ENCODE results near the gene NEAT1.
A peak's percentile ranks its signal among the peaks of the same experiment; 100 is the strongest.

NEAT1 gene

DNA sequence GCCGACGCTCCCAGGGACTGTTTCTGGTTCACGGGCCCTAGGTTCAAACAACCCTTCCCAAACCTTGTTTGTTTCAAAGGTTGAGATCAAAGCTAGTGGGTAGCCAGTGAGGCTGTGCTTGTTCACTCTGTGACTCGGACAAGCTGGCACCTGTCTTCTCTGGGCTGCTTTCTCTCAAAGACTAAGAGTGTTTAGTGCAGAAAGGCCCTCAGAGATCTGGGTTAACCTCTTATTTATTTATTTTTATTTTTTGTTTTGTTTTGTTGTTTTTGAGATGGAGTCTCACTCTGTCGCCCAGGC is 63.3 kb downstream of the NEAT1 start:
- H3K4me3 ChIP-seq (ENCODE audit: low read depth, low read length), result no peak overlapping the region
- DNase-seq (ENCODE audit: low read depth), result no peak
- TF ChIP-seq CTCF (conservative IDR thresholded peaks at IDR 0.05; ENCODE audit: low read depth, low read length), result no peak

DNA sequence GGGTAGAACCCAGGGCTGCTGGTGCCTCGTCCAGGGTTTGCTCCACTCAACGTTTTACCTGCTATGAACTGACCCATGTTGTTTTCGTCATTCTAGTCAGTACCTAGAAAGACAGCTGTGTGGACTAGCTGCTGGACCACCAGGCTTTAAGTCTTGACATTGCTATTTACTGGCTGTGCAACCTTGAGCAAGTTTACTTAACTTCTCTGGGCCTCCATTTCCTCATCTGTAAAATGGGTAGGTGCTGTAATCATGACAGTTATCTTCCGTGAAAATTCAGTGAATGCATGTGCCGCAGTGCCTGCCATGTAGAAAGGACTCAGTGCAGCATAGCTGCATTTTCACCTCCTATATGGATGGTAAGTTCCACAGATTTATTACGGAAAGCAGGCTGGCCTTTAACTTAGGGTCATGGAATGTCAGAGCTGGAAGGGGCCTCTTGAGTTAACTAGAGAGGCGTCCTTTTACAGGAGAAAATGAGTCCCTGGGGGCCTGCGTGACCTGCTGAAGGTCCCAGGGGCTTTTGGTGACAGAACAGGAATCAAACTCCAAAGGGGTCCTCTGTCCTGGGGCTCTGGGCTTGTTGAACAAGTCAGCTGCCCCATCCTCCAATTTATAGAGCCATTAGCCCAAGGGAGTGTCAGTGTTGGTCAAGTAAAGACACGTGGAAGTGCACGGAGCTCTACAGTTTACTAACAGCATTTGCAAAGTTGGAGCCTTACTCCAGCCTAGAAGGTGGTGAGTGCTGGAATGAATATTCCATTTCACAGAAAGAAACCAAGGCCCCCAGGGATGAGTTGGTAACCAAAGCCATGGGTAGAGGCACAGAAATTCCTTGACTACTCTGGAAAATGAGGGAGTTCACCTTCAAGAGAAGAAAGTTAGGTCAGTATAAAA is 64.2 kb downstream of the NEAT1 start:
- no peak for TF ChIP-seq CTCF (conservative IDR thresholded peaks at IDR 0.05; ENCODE audit: low read depth, low read length)
- H3K4me3 ChIP-seq (ENCODE audit: low read depth, low read length), result no peak overlapping the region
- no peak for DNase-seq (ENCODE audit: low read depth)

- TF ChIP-seq CTCF (conservative IDR thresholded peaks at IDR 0.05; ENCODE audit: low read depth, low read length), result no peak
- DNase-seq (ENCODE audit: low read depth), result peak; percentile 100
Measured at GRCh38 chr11:65487467-65488272, 65.1 kb downstream of the NEAT1 start.

GRCh38 chr11:65488273-65489034 is 65.9 kb downstream of the NEAT1 start:
- no peak for TF ChIP-seq CTCF (conservative IDR thresholded peaks at IDR 0.05; ENCODE audit: low read depth, low read length)
- peak; percentile 85 for DNase-seq (ENCODE audit: low read depth)
- peak overlapping the region; percentile 1 for H3K4me3 ChIP-seq (ENCODE audit: low read depth, low read length)

More at GRCh38 chr11:65487467-65488272, 65.1 kb downstream of the NEAT1 start:
- H3K4me3 ChIP-seq (ENCODE audit: low read depth, low read length), result peak overlapping the region; percentile 1

DNA sequence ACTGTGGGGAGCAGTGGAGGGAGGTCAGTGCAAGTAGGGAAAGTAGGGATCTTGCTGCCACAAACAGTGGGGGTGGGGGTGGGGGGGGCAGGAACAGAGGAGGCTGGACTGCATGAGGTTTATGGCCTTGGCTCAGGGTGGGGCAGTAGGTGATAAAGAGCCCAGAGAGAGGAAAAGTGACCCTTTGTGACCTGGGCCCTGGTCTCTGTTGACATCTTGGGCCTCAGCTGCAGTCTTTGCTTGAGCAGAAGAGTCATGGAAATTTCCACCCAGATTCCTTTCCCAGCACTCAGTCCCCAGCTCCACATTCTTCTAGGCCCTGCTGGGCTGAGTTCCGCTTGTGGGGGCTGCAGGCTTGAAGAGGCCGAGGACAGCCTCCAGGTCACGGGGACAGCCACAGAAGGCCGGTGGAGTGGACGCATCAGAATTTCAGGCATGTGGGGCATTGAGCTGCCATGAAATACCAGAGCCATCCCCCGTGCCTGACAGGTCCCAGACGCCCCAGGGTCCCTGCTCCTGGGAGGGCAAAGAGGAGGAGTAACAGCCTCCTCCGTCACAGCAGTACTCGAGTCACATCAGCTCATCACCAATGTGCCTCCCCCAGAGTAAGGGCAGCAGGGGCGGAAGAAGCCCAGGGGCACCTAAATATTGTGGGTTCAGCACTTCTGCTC is 66.6 kb downstream of the NEAT1 start:
- no peak overlapping the region for H3K4me3 ChIP-seq (ENCODE audit: low read depth, low read length)
- TF ChIP-seq CTCF (conservative IDR thresholded peaks at IDR 0.05; ENCODE audit: low read depth, low read length), result no peak
- peak; percentile 87 for DNase-seq (ENCODE audit: low read depth)

DNA sequence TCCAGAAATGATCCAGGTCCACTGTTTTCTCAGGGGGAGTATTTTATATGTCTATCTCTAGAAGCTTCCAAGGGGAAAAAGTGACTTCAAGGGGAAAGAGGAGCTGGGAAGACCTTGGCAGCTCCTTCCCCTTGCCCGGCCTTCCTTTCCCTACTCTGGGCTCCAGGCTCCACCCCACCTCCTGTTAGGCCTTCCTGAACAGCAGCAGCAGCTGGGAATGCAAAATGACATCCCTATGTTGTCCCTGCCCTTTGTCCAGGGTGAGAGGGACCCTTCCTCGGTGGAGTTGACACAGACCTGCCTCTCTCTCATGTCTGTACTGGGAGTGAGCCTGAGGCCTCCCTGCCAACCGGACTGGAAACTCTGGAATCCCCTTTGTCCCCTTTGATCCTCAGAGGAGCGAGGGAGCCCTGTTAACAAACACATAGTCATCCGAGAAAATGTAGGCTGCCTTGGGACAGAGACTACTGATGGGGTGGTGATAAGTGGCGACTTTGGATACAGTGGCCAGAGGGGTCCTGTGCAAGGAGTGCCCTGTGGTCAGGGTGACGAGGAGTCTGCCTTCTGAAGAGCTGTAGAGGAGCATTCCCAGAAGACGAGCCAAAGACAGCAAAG is 67.2 kb downstream of the NEAT1 start:
- TF ChIP-seq CTCF (conservative IDR thresholded peaks at IDR 0.05; ENCODE audit: low read depth, low read length), result no peak
- no peak overlapping the region for H3K4me3 ChIP-seq (ENCODE audit: low read depth, low read length)
- DNase-seq (ENCODE audit: low read depth), result no peak
